Esophagus squamous epithelium (tissue), 5 donors: Measurements from ENCODE around the gene LAD1. TPM values are rescaled to one million over a fixed set of nuclear protein-coding genes. Genes with fewer than 3 reads are reported as not detected.

ENCODE experiments used
- DNase-seq: peaks from one replicate; lab custom pipeline; 2025; lab: John Stamatoyannopoulos, UW
- H3K27ac ChIP-seq, 4 donors: fragments of 200-600 bp; sonication (generic); one replicate each; pipeline ENCODE4 v1.5.1; 2016 to 2019; ENCODE audit warnings: mild to moderate bottlenecking in 1 of 4
- H3K27me3 ChIP-seq, 4 donors: fragments of 200-600 bp; sonication (generic); 1 replicate in 3 of 4; 2 replicates in 1 of 4; pipeline versions ENCODE4 v1.5.1 to v1.6.0; 2017 to 2021; ENCODE audit warnings: antibody characterized with exemption in 1 of 4
- H3K36me3 ChIP-seq, 3 donors: fragments of 200-600 bp; sonication (generic); one replicate each; pipeline ENCODE4 v1.5.1; 2016 to 2019
- H3K4me1 ChIP-seq, 3 donors: fragments of 200-600 bp; sonication (generic); one replicate each; pipeline ENCODE4 v1.5.1; 2017 to 2019
- H3K4me3 ChIP-seq, 4 donors: fragments of 200-600 bp; sonication (generic); 1 replicate in 3 of 4; 2 replicates in 1 of 4; pipeline ENCODE4 v1.5.1; 2016 to 2019; ENCODE audit warnings: mild to moderate bottlenecking in 2 of 4, moderate library complexity in 1 of 4
- H3K9me3 ChIP-seq, 3 donors: fragments of 200-600 bp; sonication (generic); one replicate each; pipeline ENCODE4 v1.5.1; 2016 to 2019
- CTCF ChIP-seq, 6 experiments: fragments of 450-650 bp in 4 of 6; fragments of 200-600 bp in 2 of 6; sonication (generic) in 2 of 6; IDR thresholded peaks; one replicate each; pipeline ENCODE4 v1.5.1; 2016 to 2019; ENCODE audit warnings: antibody characterized with exemption in 6 of 6, mild to moderate bottlenecking in 4 of 6, moderate library complexity in 4 of 6
- POLR2A ChIP-seq, 4 donors: fragments of 450-650 bp; IDR thresholded peaks; one replicate each; pipeline ENCODE4 v1.6.1; 2017; ENCODE audit warnings: antibody characterized with exemption in 4 of 4, mild to moderate bottlenecking in 4 of 4, moderate library complexity in 3 of 4
- WGBS, 2 donors: methylation state at CpG; one replicate each; pipeline ENCODE4 v1.1.5; 2018; 5-methylcytosine and 5-hydroxymethylcytosine counted together
- intact Hi-C: fragments of 100-400 bp; cut with DNase I; formaldehyde crosslinking; loops from one replicate; pipeline ENCODE4 v1.15.0; 2022
- total RNA-seq, 4 donors: library from RNA; depleted of rRNA; stranded (reverse); fragments of >200 nt; gene quantifications; one replicate each; pipeline ENCODE4 v1.1.0, GENCODE V29; 2016
- donor health status: DM: yes; HTN: yes; CAD: no.

The LAD1 gene
- total RNA-seq, 4 donors from 2014 or later, result 242 to 377 (median 320) TPM

- Histone ChIP-seq H3K9me3 (no peaks in the 10 kb centered on the region), H3K27ac (no peak overlapping the region), H3K4me3 (no peak overlapping the region), H3K27me3 (peaks cover 0 to 4% (median 0%) of the 10 kb centered on the region in 4 donors), H3K36me3 (no peaks in the 10 kb centered on the region), H3K4me1 (peaks cover 11 to 28% (median 19%) of the 10 kb centered on the region in 3 donors)
- 80 to 88% methylated on average over 1 of the region's 2 CpGs for WGBS, 2 donors
- intact Hi-C loops, result loop anchor here (5.0 kb wide), 1 partner anchor 108 kb away; no protein-coding TSS in a partner anchor
- TF ChIP-seq POLR2A (IDR thresholded peaks at IDR 0.05), result no peak
- TF ChIP-seq CTCF (IDR thresholded peaks at IDR 0.05), result no peak
- DNase-seq, result no peak
These were observed 39.3 kb downstream of the LAD1 start for GRCh38 chr1:201359873-201360210.

GRCh38 chr1:201359031-201359872 is 39.9 kb downstream of the LAD1 start:
- no peak for TF ChIP-seq POLR2A (IDR thresholded peaks at IDR 0.05)
- Histone ChIP-seq H3K27me3 (peaks cover 0 to 4% (median 0%) of the 10 kb centered on the region in 4 donors), H3K36me3 (no peaks in the 10 kb centered on the region), H3K4me1 (peaks cover 17 to 34% (median 25%) of the 10 kb centered on the region in 3 donors), H3K4me3 (no peak overlapping the region), H3K27ac (peak overlapping the region in 2 of 4 donors; percentile 21 to 26), H3K9me3 (no peaks in the 10 kb centered on the region)
- intact Hi-C loops, result no loop called here
- DNase-seq, result no peak
- WGBS, 2 donors, result 80 to 86% methylated on average over 16 to 17 of the region's 18 CpGs

GRCh38 chr1:201358596-201358995 is 40.5 kb downstream of the LAD1 start:
- H3K36me3 ChIP-seq, result no peaks in the 10 kb centered on the region
- H3K27ac ChIP-seq, result peak overlapping the region in 2 of 4 donors; percentile 21 to 26
- 40 to 46% methylated on average over 2 to 3 of the region's 4 CpGs for WGBS, 2 donors
- intact Hi-C loops, result no loop called here
- peaks cover 23 to 40% (median 32%) of the 10 kb centered on the region in 3 donors for H3K4me1 ChIP-seq
- H3K9me3 ChIP-seq, result no peaks in the 10 kb centered on the region
- H3K27me3 ChIP-seq, result peaks cover 0 to 11% (median 0%) of the 10 kb centered on the region in 4 donors
- DNase-seq, result no peak
- H3K4me3 ChIP-seq, result no peak overlapping the region
- TF ChIP-seq CTCF (IDR thresholded peaks at IDR 0.05), result no peak
- no peak for TF ChIP-seq POLR2A (IDR thresholded peaks at IDR 0.05)

GRCh38 chr1:201357636-201358348 is 41.3 kb downstream of the LAD1 start:
- intact Hi-C loops, result no loop called here

GRCh38 chr1:201357211-201357610 is 41.9 kb downstream of the LAD1 start:
- H3K27me3 ChIP-seq, result peaks cover 0 to 17% (median 0%) of the 10 kb centered on the region in 4 donors
- H3K9me3 ChIP-seq, result no peaks in the 10 kb centered on the region
- intact Hi-C loops, result no loop called here
- peaks cover 27 to 51% (median 37%) of the 10 kb centered on the region in 3 donors for H3K4me1 ChIP-seq
- H3K4me3 ChIP-seq, result no peak overlapping the region
- TF ChIP-seq CTCF (IDR thresholded peaks at IDR 0.05), result no peak
- TF ChIP-seq POLR2A (IDR thresholded peaks at IDR 0.05), result no peak
- DNase-seq, result no peak
- WGBS, 2 donors, result 82 to 100% methylated on average over 3 of the region's 8 CpGs
- H3K36me3 ChIP-seq, result no peaks in the 10 kb centered on the region
- H3K27ac ChIP-seq, result no peak overlapping the region

More at GRCh38 chr1:201357636-201358348, 41.3 kb downstream of the LAD1 start:
- WGBS, 2 donors, result 53 to 57% methylated on average over 5 to 8 of the region's 10 CpGs
- peak overlapping the region in 2 of 4 donors; percentile 23 to 26 for H3K27ac ChIP-seq
- H3K9me3 ChIP-seq, result no peaks in the 10 kb centered on the region
- H3K27me3 ChIP-seq, result peaks cover 0 to 17% (median 0%) of the 10 kb centered on the region in 4 donors
- no peak overlapping the region for H3K4me3 ChIP-seq
- H3K4me1 ChIP-seq, result peaks cover 27 to 48% (median 37%) of the 10 kb centered on the region in 3 donors
- TF ChIP-seq CTCF (IDR thresholded peaks at IDR 0.05), result no peak
- no peak for TF ChIP-seq POLR2A (IDR thresholded peaks at IDR 0.05)
- no peak for DNase-seq
- H3K36me3 ChIP-seq, result no peaks in the 10 kb centered on the region
